Right lobe of liver (tissue), 6 donors: Measurements from ENCODE around the gene FMNL1. TPM values are rescaled to one million over a fixed set of nuclear protein-coding genes. Genes with fewer than 3 reads are reported as not detected.
A peak's percentile ranks its signal among the peaks of the same experiment; 100 is the strongest.

Experiments
- ATAC-seq, 4 donors: fragments of 200-7000 bp; cut with Tn5 transposase; one replicate each; pipeline ENCODE4 v1.9.1; 2020; ENCODE audit warnings: mild to moderate bottlenecking in 4 of 4, moderate library complexity in 4 of 4
- DNase-seq, 3 donors: peaks; one replicate each; pipeline ENCODE4 v3.0.0-alpha.2; 2020
- H3K27ac ChIP-seq, 3 donors: fragments of 200-600 bp; one replicate each; pipeline ENCODE4 v1.8.0; 2022
- H3K27me3 ChIP-seq, 2 donors: fragments of 200-600 bp; one replicate each; pipeline ENCODE4 v1.8.0; 2022
- H3K36me3 ChIP-seq, 4 donors: fragments of 200-600 bp; sonication (generic) in 1 of 4; one replicate each; pipeline versions ENCODE4 v1.5.1 to v1.8.0; 2017 to 2022; ENCODE audit warnings: control low read depth in 1 of 4
- H3K4me1 ChIP-seq, 4 donors: fragments of 200-600 bp; sonication (generic) in 1 of 4; one replicate each; pipeline versions ENCODE4 v1.5.1 to v1.8.0; 2017 to 2022; ENCODE audit warnings: control low read depth in 1 of 4
- H3K4me3 ChIP-seq, 3 donors: fragments of 200-600 bp; one replicate each; pipeline ENCODE4 v1.8.0; 2022
- H3K9me3 ChIP-seq, 4 donors: fragments of 200-600 bp; sonication (generic) in 1 of 4; one replicate each; pipeline versions ENCODE4 v1.5.1 to v1.8.0; 2017 to 2022; ENCODE audit warnings: control low read depth in 1 of 4
- CTCF ChIP-seq, 4 donors: fragments of 200-600 bp in 3 of 4; fragments of 450-650 bp in 1 of 4; IDR thresholded peaks; one replicate each; pipeline versions ENCODE4 v1.5.1 to v1.8.0; 2016 to 2022; ENCODE audit warnings: antibody characterized with exemption in 4 of 4, mild to moderate bottlenecking in 2 of 4
- POLR2A ChIP-seq: fragments of 450-650 bp; IDR thresholded peaks from one replicate; pipeline ENCODE4 v1.6.1; 2017; ENCODE audit warnings: antibody characterized with exemption, mild to moderate bottlenecking
- WGBS: methylation state at CpG from one replicate; pipeline ENCODE4 v1.1.6; 2018; ENCODE audit warnings: low coverage, low lambda C conversion rate; ENCODE audit not compliant: insufficient coverage; ENCODE audit errors: missing lambda C conversion rate; 5-methylcytosine and 5-hydroxymethylcytosine counted together
- intact Hi-C, 2 donors: fragments of 100-400 bp; cut with DNase I; formaldehyde crosslinking; loops; one replicate each; pipeline versions ENCODE4 v1.11.2 to v1.14.1; 2022
- long read RNA-seq: library from polyadenylated mRNA; unstranded; transcript quantifications from one replicate; pipeline ENCODE4 v2.0.0, GENCODE V29; 2019
- total RNA-seq, 6 experiments: library from RNA; depleted of rRNA in 2 of 6; stranded (reverse); fragments of >200 nt in 2 of 6; fragmentation: NEBNext Ultra II Directional in 3 of 6; extraction: Animal tissue kit (Norgen Biotek cat#: 25700) in 3 of 6; gene quantifications; one replicate each; pipeline versions ENCODE4 v1.1.0 to v1.2.4, GENCODE V29; 2016 to 2023
- donor health status: DM: no; HTN: yes; CAD: no.
- donor health status: DM: no; HTN: no; CAD: no.
- donor health status: DM: no; HTN: no; CAD: no.
- donor health status: DM: no; HTN: yes; CAD: no.
- donor health status: DM: no; HTN: yes; CAD: no.

The FMNL1 gene
- total RNA-seq = 1 to 10 TPM; 3.7 to 10.0 (median 5.1) TPM
- long read RNA-seq = 0 reads

- intact Hi-C loops = loop anchor here (2.0 to 10.0 kb wide), 2 partner anchors 163 to 167 kb away; no protein-coding TSS in a partner anchor
- DNase-seq = peak; percentile 69 to 82 (median 70)
- Histone ChIP-seq H3K27me3 (no peaks in the 10 kb centered on the region), H3K4me1 (no peaks in the 10 kb centered on the region), H3K36me3 (no peaks in the 10 kb centered on the region), H3K9me3 (no peaks in the 10 kb centered on the region), H3K27ac (peak within 1 kb of the TSS; percentile 15 to 60 (median 54)), H3K4me3 (peak within 1 kb of the TSS; percentile 27 to 56 (median 31))
- peak; percentile 23 to 41 (median 32) for ATAC-seq
- TF ChIP-seq CTCF (IDR thresholded peaks at IDR 0.05) = no peak
- peak; percentile 16 for TF ChIP-seq POLR2A
- WGBS = 10% methylated on average over 3 of the region's 98 CpGs
These were observed at the start of gene FMNL1 for GRCh38 chr17:45221081-45222013. Gene FMNL1, plus strand, starts transcription at chr17:45221885. Its CDS starts 240 bp downstream, at chr17:45222125.

GRCh38 chr17:45172232-45172540, 49.5 kb upstream of the FMNL1 start:
- Histone ChIP-seq H3K36me3 (peaks cover 0 to 3% (median 0%) of the 10 kb centered on the region in 4 donors), H3K27me3 (no peaks in the 10 kb centered on the region), H3K27ac (peak overlapping the region in 2 of 3 donors; percentile 75 to 92), H3K9me3 (no peaks in the 10 kb centered on the region), H3K4me1 (peaks cover 0 to 28% (median 9%) of the 10 kb centered on the region in 4 donors), H3K4me3 (no peak overlapping the region)
- WGBS = 86% methylated on average over 5 of the region's 5 CpGs
- TF ChIP-seq CTCF (IDR thresholded peaks at IDR 0.05) = no peak
- no peak for TF ChIP-seq POLR2A
- no peak for ATAC-seq
- intact Hi-C loops = no loop called here
- DNase-seq = no peak

- peak; percentile 61 to 86 (median 82) for ATAC-seq
- Histone ChIP-seq H3K27me3 (no peaks in the 10 kb centered on the region), H3K9me3 (no peaks in the 10 kb centered on the region), H3K36me3 (peaks cover 0 to 3% (median 0%) of the 10 kb centered on the region in 4 donors), H3K27ac (peak overlapping the region; percentile 28 to 92 (median 75)), H3K4me1 (peaks cover 0 to 28% (median 9%) of the 10 kb centered on the region in 4 donors), H3K4me3 (peak overlapping the region in 2 of 3 donors; percentile 43 to 49)
- intact Hi-C loops = no loop called here
- 13% methylated on average over 9 of the region's 10 CpGs for WGBS
- peak; percentile 54 to 85 (median 80) for DNase-seq
- TF ChIP-seq CTCF (IDR thresholded peaks at IDR 0.05) = peak in 2 of 4 donors; percentile 8 to 12
- peak; percentile 54 for TF ChIP-seq POLR2A
These were observed 49.0 kb upstream of the FMNL1 start for GRCh38 chr17:45172541-45173286.

- intact Hi-C loops = no loop called here
- Histone ChIP-seq H3K4me1 (peaks cover 0 to 23% (median 9%) of the 10 kb centered on the region in 4 donors), H3K27ac (no peak overlapping the region), H3K4me3 (no peak overlapping the region), H3K36me3 (no peaks in the 10 kb centered on the region), H3K27me3 (no peaks in the 10 kb centered on the region), H3K9me3 (no peaks in the 10 kb centered on the region)
- no peak for ATAC-seq
- no peak for DNase-seq
- TF ChIP-seq POLR2A (no peak), CTCF (IDR thresholded peaks at IDR 0.05) (no peak)
- 59% methylated on average over 3 of the region's 3 CpGs for WGBS
These were observed 45.9 kb upstream of the FMNL1 start for GRCh38 chr17:45175759-45176115.
